ENCODE measurements around the gene MAML1.
"Not testable (repeated sequence)": the region's sequence is repeated elsewhere in the genome, so short reads cannot be mapped to it uniquely, and the experiment has no call there.

Gene MAML1

GRCh38 chr5:179768326-179769085 is 35.9 kb downstream of the MAML1 start:
- DNase-seq, result no peak

DNA sequence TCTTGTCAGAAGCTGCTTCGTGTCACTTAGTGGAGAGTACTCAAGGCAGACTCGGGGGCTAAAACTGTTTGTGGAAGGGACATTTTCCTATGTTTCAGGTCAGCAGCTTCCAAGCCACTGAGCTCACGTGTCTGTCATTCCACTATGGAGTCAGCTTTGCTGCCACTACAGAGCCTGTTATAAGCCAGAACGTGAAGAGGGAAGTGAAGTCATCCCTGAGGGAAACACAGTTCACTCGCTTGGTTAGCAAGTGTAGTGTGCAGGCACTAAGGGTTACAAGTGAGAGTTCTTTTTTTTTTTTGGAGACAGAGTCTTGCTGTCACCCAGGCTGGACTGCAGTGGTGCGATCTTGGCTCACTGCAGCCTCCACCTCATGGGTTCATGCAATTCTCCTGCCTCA is 36.6 kb downstream of the MAML1 start:
- no peak for DNase-seq

- DNase-seq, result no peak
Measured at GRCh38 chr5:179769796-179770195, 37.2 kb downstream of the MAML1 start.

DNA sequence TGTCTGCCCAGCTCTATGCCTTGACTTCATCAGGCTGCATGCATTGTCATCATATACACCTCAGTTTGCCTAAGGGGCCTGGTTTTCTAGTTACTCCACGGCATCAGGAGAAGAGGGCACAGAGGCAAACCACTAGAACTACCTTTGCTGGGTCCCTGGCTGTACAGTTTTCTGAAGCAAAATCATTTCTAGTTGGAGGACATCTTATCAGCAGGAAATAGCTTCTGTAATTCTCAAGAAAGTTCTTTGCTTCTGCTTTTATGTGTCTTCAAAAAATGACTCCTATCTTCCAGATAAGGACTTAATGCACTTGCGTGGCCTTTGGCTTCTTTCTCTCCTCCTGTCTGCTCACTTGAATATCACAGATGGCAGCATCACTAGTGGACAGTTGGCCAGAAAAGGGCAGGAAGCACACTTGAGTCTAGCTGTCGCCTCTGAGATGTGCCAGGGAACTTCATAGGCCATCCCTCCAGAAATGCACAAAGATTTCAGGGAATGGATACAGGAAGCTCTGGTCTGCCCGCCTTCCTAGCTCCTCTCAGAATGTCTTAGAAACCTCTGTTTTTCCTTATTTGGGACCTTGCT is 38.8 kb downstream of the MAML1 start:
- DNase-seq, result no peak

DNA sequence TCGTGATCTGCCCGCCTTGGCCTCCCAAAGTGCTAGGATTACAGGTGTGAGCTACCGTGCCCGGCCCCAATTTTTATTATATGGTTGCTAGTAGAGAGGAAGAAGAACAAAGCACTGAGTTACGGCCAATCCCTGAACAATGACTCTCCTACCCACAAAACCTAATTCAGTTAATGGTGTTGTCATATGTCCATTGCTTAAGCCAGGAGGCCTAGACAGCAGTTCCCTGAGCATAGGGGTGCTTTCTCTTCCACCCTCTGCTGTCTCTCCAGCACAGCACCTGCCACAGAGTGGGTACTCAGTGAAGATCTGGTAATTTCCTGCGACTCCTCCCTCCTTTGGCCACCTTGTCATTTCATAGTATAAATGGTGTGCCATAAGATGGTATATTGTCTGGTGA is 39.7 kb downstream of the MAML1 start:
- DNase-seq, result no peak

DNA sequence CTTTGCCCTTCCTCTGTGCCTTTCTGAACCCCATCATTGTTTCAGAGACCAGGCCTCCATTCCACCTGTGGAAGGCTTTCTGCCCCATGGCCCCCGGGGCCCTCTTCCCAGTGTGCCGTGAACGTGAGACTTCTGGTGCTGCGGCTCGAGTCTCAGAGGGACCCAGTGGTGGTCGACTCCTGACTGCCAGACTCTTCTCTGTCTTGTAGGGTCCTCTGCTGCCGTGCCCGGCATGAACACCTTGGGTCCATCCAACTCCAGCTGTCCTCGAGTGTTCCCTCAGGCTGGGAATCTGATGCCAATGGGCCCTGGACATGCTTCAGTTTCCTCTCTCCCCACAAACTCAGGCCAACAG is 41.0 kb downstream of the MAML1 start:
- DNase-seq, result no peak

- DNase-seq, result no peak
Measured at GRCh38 chr5:179774442-179774841, 41.8 kb downstream of the MAML1 start.

- DNase-seq, result no peak
Measured at GRCh38 chr5:179776411-179776938, 43.9 kb downstream of the MAML1 start.

GRCh38 chr5:179777456-179777855 is 44.8 kb downstream of the MAML1 start:
- no peak for DNase-seq

DNA sequence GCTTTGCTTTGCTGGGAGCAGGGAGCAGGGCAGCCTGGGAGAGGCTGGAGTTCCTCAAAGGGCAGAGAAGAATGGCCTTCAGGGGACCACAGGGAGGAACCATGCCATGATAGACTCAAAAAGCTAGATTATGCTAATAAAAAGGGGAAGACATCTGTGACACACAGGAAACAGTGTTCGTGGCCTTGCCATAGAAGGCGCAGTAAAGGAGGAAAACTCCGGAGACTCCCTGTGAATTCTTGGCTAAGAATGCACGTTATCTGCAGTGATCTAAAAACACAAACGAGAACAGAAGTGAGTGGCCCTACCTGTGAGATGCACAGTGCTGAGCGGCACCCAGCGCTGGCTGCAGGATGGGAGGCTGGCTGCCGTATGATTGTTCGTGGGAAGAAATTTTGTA is 45.3 kb downstream of the MAML1 start:
- no peak for DNase-seq

DNA sequence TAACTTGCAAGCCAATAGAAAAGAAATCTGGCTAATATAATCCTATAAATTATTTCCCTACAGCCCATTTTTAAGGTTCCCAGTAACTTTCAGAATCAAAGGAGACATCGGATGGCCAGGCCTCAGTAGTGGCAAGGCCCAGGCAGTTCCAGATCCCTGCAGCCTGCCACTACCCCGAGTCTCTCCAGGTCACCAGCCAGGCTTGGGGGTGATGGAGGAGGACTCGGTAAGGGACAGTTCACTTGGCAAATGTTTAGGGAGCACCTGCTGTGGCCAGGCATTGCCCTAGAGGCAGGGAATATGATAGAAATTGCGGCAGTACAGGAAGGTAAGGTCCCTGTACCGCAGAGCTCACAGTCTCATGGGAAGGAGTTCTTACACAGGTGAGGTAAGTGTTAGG is 46.0 kb downstream of the MAML1 start:
- no peak for DNase-seq

GRCh38 chr5:179779826-179780225 is 47.2 kb downstream of the MAML1 start:
- no peak for DNase-seq

DNA sequence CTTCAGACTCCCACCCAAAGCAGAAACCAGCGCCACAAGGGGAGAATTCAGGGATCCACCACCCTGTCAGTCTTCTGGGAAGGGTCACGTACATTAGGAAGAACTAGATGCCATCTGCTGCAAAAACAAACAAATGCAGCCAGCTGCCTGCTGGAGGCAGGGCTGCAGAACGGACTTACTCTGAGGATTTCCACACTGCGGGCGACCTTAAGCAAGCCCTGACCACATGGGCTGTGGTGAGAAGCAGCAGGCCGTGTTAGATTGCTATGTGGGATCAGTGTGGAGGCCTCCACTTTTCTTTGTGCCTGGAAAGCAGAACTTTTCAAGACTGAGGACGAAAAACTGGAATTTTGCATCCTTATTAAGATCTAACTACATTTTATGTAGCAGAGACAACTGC is 47.7 kb downstream of the MAML1 start:
- DNase-seq, result no peak

GRCh38 chr5:179781846-179782245 is 49.2 kb downstream of the MAML1 start:
- no peak for DNase-seq

GRCh38 chr5:179783128-179783527 is 50.5 kb downstream of the MAML1 start:
- no peak for DNase-seq

- no peak for DNase-seq
Measured at GRCh38 chr5:179786861-179787260, 54.2 kb downstream of the MAML1 start.

DNA sequence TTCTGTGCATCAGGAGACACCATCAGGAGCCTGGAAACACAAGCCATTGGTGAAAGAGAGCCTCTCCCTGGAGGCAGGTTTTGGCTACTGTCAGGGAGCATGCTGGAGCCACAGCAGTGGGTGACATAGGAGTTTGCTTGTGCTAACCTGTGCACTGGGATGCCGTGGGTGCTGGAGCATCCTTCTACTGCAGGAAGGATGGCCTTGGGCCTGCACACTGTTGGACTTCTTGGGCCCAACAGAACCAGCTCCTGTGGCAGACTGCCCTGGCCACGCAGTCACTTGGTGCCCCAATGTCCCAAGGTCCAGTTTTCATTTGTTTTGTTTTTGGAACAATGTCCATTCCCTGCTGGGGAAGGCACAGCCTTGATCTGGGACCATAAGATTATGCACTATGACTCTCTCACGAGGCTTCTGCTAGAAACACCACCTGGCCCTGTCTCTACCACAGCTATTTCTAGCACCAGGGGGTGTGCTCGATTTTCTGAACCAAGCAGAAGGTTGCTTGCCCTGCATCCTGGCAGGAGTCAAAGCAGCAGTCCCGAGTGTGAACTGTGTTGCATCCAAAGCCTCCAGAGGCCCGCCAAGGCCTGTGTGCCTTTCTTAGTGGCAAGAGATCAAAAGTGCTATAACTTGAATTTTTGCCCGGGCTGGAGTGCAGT is 55.7 kb downstream of the MAML1 start:
- DNase-seq, result no peak

GRCh38 chr5:179789278-179789677 is 56.7 kb downstream of the MAML1 start:
- DNase-seq, result not testable (repeated sequence)

DNA sequence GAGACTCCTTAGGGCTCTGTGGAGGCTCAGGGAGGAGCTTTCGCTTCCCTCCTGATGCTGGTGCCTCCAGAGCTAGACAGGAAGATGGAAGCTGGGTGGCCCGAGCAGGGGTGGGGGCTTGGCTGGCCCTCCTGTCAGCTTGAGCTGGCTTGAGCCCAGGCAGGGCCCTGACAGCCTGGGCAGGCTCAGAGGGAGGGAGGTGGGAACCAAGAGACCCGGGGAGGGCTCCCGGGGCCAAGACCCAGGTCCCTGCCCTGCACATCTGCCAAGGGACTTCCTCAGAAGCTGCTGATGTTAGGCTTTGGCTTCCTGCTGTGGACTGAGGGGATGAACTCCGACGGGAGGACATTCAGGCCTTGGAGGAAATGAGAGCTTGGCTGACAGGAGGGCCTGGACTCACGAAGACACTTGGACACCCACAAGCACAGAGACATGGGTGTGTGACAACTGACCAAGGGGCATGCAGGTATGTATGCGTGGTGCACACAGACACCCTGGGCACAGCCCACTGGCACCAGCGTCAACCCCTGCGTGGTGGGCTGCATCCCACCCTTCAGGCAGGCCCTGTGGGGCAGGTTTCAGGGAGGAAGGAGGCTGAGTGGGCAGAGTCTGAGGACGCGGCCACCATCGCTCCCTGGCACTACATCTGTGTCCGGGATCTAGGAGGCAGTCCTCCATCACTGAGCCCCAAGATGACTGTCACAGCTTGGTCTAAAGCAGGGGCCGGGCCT is 59.4 kb downstream of the MAML1 start:
- no peak for DNase-seq

DNA sequence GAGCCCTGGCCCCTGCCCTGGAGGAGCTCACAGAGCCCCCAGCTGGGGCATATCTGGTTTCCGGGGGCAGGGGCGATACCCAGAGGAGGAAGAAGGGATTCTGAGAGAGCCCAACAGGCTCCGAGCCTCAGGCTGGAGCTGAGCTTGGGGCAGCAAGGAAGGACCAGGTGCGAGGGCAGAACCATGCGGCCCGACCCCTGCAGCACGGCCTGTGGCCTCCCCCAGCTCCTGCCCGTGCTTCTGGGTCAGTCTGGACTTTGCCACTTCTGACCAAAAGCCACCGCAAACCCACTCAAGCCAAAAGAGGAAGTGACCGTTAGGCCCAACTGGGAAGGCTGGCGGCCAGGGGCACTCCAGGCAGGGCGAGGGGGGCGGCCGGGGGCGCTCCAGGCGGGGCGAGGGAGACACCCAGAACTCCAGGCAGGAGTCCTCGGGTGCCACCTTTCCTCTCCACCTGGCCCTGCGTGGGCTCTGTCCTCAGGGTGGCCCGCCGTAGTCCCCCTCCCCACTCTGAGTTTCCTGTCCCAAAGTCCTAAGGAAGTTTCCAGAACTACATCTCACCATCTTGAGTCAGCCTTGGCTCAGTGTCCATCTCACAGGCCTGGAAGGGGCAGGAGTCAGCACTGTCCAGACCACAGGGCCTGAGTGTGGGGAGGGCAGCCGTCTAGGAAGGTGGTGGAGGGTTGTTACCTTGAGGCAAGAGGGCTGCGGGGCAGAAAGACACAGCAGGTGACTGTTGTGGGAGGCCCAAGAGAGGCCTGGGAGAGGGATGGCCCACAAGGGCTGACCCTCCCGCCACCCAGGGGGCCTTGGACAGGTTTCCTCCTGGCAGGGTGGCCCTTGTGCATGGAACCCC is 60.2 kb downstream of the MAML1 start:
- no peak for DNase-seq

DNA sequence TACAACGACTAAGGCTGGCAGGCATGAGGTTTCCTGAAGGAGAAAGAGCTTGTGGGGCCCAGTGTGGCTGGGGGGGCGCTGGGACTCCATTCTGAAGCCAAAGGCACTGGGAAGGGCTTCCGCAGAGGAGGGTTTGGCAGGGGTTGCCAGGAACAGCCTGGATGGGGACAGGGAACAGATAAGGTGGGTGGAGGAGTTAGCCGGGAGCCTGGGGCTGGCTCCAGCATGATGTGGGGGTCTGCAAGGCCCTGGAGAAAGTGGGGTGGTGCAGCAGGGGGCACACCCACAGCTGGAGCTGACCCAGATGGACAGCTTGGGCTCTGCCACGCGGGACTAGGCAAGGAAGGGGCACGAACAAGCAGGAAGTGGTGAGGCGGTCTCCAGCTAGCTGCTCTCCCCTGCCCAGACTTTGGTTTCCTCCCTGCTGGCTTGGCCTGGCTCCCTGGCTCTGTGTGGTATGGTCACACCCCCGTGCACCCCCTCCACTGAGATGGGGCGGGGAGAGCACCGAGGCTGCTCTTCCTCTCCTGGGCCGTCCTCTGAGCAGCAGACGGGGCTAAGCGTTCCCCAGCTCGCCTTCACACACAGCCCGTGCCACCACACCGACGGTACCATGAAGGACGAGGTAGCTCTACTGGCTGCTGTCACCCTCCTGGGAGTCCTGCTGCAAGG is 61.0 kb downstream of the MAML1 start, which contains the start of gene LTC4S:
Gene LTC4S, plus strand, starts transcription at position 519 of the 672 bp plus-strand sequence. Its CDS starts 95 bp downstream, at position 614.
- no peak for DNase-seq

GRCh38 chr5:179794171-179794570 is 61.5 kb downstream of the MAML1 start:
- DNase-seq, result no peak

Data from 8988T (cell line).